NT2/D1 (cell line): ENCODE results near the gene ANKRD12.
"Not testable (repeated sequence)": the region's sequence is repeated elsewhere in the genome, so short reads cannot be mapped to it uniquely, and the experiment has no call there.

Experiments used
- DNase-seq: peaks from one replicate; pipeline ENCODE4 v3.0.0-alpha.2; 2011; ENCODE audit warnings: low read depth, low spot score
- H3K27me3 ChIP-seq: 2 replicates; pipeline ENCODE4 v1.6.0; 2011; ENCODE audit warnings: mild to moderate bottlenecking; ENCODE audit not compliant: insufficient read length, insufficient read depth
- H3K36me3 ChIP-seq: 2 replicates; pipeline ENCODE4 v1.6.1; 2011; ENCODE audit warnings: mild to moderate bottlenecking, low read length, mixed read lengths; ENCODE audit not compliant: insufficient read depth, insufficient read length
- H3K4me1 ChIP-seq: 2 replicates; pipeline ENCODE4 v1.5.1; 2011; ENCODE audit not compliant: insufficient read depth, insufficient read length
- H3K4me3 ChIP-seq: 2 replicates; pipeline ENCODE4 v1.5.1; 2011; ENCODE audit warnings: low read depth; ENCODE audit not compliant: insufficient read length
- H3K9ac ChIP-seq: 2 replicates; pipeline ENCODE4 v1.6.0; 2011; ENCODE audit warnings: low read depth; ENCODE audit not compliant: insufficient read length
- H3K9me3 ChIP-seq: 2 replicates; pipeline ENCODE4 v1.5.1; 2011; ENCODE audit warnings: mild to moderate bottlenecking, low read length; ENCODE audit not compliant: insufficient read depth
- SUZ12 ChIP-seq: IDR thresholded peaks from 2 replicates; pipeline ENCODE4 v1.6.1; 2011; ENCODE audit not compliant: insufficient read length, insufficient read depth; ENCODE audit errors: extremely low read depth
- YY1 ChIP-seq: IDR thresholded peaks from 2 replicates; pipeline ENCODE4 v1.6.1; 2011; ENCODE audit not compliant: insufficient read length, insufficient read depth
- ZNF274 ChIP-seq: IDR thresholded peaks from 2 replicates; pipeline ENCODE4 v1.6.1; 2011; ENCODE audit warnings: mild to moderate bottlenecking, low read depth, low read length

Gene ANKRD12

DNA sequence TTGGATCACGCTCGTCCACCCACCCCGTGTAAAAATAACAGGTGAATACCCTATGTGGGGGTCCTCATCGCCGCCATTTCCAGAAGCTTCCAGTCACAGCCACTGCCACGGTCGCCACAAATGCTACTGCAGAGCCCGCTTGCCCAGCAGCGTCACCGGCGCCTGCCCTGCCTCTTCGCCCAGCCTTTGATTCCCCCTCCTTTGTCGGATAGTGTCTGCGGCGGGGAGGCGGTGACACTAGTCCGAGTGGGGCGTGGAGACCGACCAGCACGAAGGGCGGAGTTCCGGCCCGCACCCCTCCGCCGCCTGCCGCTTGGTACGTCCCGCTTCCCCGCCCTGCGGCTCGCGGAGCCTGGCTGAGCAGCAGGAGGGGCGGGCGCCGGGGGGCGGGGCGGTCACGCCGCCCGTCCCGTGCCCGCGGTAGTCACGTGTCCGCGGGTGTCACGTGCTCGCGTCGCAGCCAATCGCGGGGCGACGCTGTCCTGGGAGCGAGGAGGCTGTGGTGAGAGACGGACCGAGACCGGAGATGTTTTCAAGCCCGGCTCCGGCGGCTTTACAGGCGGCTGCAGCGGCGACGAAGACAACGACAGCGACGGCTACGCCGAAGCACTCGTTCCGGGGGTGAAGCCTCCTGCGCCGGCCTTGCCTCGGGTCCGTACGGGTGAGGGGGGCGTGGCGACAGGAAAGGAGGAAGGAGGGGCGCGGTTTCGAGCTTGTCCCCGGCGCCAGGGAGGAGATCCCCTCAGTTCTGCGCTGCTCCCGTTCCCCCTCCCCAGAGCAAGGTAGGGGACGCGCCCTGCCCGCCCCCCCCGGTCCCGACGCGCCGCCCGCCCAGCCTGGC lies at the start of gene ANKRD12:
Gene ANKRD12, plus strand, starts transcription at position 467 of the 841 bp plus-strand sequence. CDS start 45,652 bp downstream, outside the sequence.
- DNase-seq, result peak; percentile 87
- H3K36me3 ChIP-seq, result peaks cover 30% of the 10 kb centered on the region
- H3K9me3 ChIP-seq, result no peaks in the 10 kb centered on the region
- peak within 1 kb of the TSS; percentile 80 for H3K4me3 ChIP-seq
- TF ChIP-seq SUZ12 (no peak), ZNF274 (no peak), YY1 (no peak)
- H3K9ac ChIP-seq, result peak within 1 kb of the TSS; percentile 86
- H3K4me1 ChIP-seq, result no peaks in the 10 kb centered on the region
- H3K27me3 ChIP-seq, result no peaks in the 10 kb centered on the region

DNA sequence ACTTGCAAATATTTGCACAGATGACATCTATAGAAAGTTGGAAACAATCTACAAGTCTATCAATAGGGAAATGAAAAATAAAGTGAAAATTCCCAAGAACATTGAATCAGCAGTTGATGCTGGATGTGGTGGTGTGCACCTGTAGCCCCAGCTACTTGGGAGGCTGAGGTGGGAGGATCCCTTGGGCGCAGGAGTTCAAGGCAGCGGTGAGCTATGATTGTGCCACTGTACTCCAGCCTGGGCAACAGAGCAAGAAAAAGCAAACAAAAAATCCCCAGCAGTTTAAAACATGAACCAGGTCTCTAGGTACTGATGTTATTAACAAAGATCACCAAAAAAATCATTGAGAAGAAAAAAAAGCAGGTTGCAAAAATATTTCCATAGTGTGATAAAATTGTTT lies 49.4 kb upstream of the ANKRD12 start:
- H3K36me3 ChIP-seq, result no peaks in the 10 kb centered on the region
- TF ChIP-seq ZNF274, result no peak
- no peak for TF ChIP-seq YY1
- TF ChIP-seq SUZ12, result no peak
- no peak overlapping the region for H3K9ac ChIP-seq
- DNase-seq, result no peak
- no peaks in the 10 kb centered on the region for H3K9me3 ChIP-seq
- H3K4me1 ChIP-seq, result no peaks in the 10 kb centered on the region
- H3K27me3 ChIP-seq, result no peaks in the 10 kb centered on the region
- H3K4me3 ChIP-seq, result no peak overlapping the region

DNA sequence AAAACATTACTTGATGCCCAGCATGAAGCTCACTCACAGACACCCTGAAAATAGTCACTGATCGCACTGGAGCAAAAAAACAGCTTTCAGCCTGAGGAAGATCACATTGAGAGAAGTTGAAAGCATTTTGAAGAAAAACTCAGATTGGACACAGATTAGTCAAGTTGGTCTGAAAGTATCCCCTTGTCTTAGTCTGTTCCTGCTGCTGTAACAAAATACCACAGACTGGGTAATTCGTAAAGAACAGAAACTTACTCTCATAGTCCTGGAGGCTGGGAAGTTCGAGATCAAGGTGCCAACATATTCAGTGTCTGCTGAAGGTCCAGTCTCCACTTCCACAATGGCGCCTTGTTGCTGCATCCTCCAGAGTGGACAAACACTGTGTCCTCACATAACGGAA lies 48.3 kb upstream of the ANKRD12 start:
- H3K4me1 ChIP-seq, result no peaks in the 10 kb centered on the region
- no peaks in the 10 kb centered on the region for H3K27me3 ChIP-seq
- TF ChIP-seq ZNF274, result no peak
- no peak for TF ChIP-seq YY1
- no peak for TF ChIP-seq SUZ12
- H3K9ac ChIP-seq, result no peak overlapping the region
- DNase-seq, result no peak
- no peaks in the 10 kb centered on the region for H3K36me3 ChIP-seq
- H3K4me3 ChIP-seq, result no peak overlapping the region
- no peaks in the 10 kb centered on the region for H3K9me3 ChIP-seq

DNA sequence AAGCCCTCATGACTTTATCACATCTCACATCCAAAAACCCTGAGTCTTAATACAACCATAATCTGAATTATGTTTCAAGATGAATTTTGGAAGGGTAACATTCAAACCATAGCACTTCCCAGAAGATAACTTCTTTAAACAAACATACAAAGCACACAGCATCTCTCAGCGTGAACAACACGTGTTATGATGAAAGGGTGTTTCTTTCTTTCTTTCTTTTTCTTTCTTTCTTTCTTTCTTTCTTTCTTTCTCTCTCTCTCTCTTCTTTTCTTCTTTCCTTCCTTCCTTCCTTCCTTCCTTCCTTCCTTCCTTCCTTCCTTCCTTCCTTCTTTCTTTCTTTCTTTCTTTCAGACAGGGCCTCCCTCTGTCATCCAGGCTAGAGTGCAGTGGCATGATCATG lies 47.9 kb upstream of the ANKRD12 start:
- H3K36me3 ChIP-seq, H3K4me1 ChIP-seq, H3K9ac ChIP-seq, H3K27me3 ChIP-seq, H3K4me3 ChIP-seq, DNase-seq, H3K9me3 ChIP-seq: not testable (repeated sequence)

DNA sequence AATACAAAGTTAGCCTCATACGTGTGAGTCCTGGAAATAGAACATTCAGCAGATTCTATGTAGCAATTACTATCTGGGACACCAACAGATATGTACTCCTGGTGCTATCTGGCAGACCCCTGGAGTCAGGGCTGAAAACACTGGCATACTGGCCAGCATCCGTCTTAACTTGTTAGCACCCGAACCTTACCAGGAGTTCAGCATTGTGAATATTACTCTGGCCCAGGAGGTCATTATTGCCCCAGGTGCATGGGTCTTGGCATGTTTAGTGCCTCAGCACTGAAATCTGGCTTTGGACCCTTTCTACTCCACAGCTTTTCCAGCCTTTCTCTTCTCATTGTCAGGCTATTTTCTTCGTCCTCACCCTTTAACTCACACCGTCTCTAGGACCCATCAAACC lies 46.0 kb upstream of the ANKRD12 start:
- TF ChIP-seq YY1 (no peak), SUZ12 (no peak), ZNF274 (no peak)
- Histone ChIP-seq H3K36me3 (no peaks in the 10 kb centered on the region), H3K9ac (no peak overlapping the region), H3K4me1 (no peaks in the 10 kb centered on the region), H3K4me3 (no peak overlapping the region), H3K27me3 (no peaks in the 10 kb centered on the region), H3K9me3 (no peaks in the 10 kb centered on the region)
- DNase-seq, result no peak

DNA sequence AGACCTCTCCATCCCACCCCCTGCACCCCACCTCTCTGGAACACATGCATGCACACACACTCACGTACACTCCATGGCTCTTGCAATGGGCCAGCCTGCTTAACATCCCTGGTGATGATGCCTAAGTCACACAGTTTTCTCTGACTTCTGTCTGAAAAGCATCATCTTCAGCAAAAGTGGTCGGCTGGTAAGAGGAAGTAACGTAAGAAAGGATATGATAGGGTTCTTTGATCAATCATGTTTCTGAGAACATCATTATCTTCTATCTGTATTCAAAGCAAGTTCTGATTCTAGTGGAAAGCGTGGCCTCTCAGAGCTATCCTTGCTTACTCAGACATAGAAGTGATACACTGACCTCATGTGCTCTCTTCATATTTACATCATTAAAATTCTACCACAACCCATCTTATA lies 45.5 kb upstream of the ANKRD12 start:
- no peaks in the 10 kb centered on the region for H3K9me3 ChIP-seq
- TF ChIP-seq SUZ12 (no peak), ZNF274 (no peak), YY1 (no peak)
- no peak overlapping the region for H3K4me3 ChIP-seq
- H3K9ac ChIP-seq, result no peak overlapping the region
- DNase-seq, result no peak
- H3K27me3 ChIP-seq, result no peaks in the 10 kb centered on the region
- no peaks in the 10 kb centered on the region for H3K36me3 ChIP-seq
- no peaks in the 10 kb centered on the region for H3K4me1 ChIP-seq

DNA sequence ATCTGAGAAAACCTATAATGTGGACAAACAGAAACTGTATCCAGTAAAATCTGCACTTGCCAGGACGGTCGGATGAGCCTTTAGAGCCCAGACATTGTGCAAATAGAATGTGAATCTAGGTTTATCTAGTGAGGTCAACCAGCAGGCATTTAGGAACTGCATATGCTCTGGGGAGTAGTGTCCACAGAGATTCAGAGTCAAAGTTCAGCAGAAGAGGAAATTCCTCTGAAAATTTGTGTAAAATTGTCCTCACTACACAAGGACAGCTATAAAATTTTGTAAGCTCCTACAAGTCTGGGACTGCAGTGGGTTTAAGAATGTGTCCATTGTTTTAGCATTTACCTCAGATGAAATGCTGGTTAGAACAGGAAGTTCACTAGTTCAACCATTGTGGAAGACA lies 43.9 kb upstream of the ANKRD12 start:
- Histone ChIP-seq H3K4me3 (no peak overlapping the region), H3K9me3 (no peaks in the 10 kb centered on the region), H3K36me3 (no peaks in the 10 kb centered on the region), H3K9ac (no peak overlapping the region), H3K4me1 (no peaks in the 10 kb centered on the region), H3K27me3 (no peaks in the 10 kb centered on the region)
- no peak for DNase-seq
- no peak for TF ChIP-seq SUZ12
- TF ChIP-seq YY1, result no peak
- TF ChIP-seq ZNF274, result no peak

DNA sequence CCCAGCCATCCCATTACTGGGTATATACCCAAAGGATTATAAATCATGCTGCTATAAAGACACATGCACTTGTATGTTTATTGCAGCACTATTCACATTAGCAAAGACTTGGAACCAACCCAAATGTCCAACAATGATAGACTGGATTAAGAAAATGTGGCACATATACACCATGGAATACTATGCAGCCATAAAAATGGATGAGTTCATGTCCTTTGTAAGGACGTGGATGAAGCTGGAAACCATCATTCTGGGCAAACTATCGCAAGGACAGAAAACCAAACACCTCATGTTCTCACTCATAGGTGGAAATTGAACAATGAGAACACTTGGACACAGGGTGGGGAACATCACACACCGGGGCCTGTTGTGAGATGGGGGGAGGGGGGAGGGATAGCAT lies 43.5 kb upstream of the ANKRD12 start:
- H3K4me1 ChIP-seq, H3K4me3 ChIP-seq, H3K9ac ChIP-seq, H3K9me3 ChIP-seq, H3K36me3 ChIP-seq, H3K27me3 ChIP-seq, DNase-seq: not testable (repeated sequence)
